Hepatocyte (in vitro differentiated cells): ENCODE data around the gene PAFAH1B1. TPM values are rescaled to one million over a fixed set of nuclear protein-coding genes. Genes with fewer than 3 reads are reported as not detected.

Experiments
- DNase-seq: peaks from one replicate; pipeline ENCODE4 v3.0.0-alpha.2; 2016; ENCODE audit warnings: low spot score
- H2AFZ ChIP-seq: fragments of 200-600 bp; sonication (generic); 2 replicates; pipeline ENCODE4 v1.6.0; 2016; ENCODE audit warnings: antibody characterized with exemption, mild to moderate bottlenecking
- H3K27ac ChIP-seq: fragments of 200-600 bp; sonication (generic); 2 replicates; pipeline ENCODE4 v1.5.1; 2016; ENCODE audit warnings: mild to moderate bottlenecking
- H3K27me3 ChIP-seq: fragments of 200-600 bp; sonication (generic); 2 replicates; pipeline ENCODE4 v1.6.1; 2016
- H3K36me3 ChIP-seq: fragments of 200-600 bp; sonication (generic); replicated peaks from 2 replicates; pipeline ENCODE4 v1.5.1; 2016; ENCODE audit warnings: low read depth; ENCODE audit not compliant: insufficient read depth
- H3K4me1 ChIP-seq: fragments of 200-600 bp; sonication (generic); 2 replicates; pipeline ENCODE4 v1.5.1; 2016; ENCODE audit warnings: mild to moderate bottlenecking, moderate library complexity; ENCODE audit not compliant: insufficient read depth
- H3K4me2 ChIP-seq: fragments of 200-600 bp; sonication (generic); 2 replicates; pipeline ENCODE4 v1.6.0; 2016
- H3K4me3 ChIP-seq: fragments of 200-600 bp; sonication (generic); 2 replicates; pipeline ENCODE4 v1.5.1; 2016; ENCODE audit warnings: mild to moderate bottlenecking
- H3K79me2 ChIP-seq: fragments of 200-600 bp; sonication (generic); 2 replicates; pipeline ENCODE4 v1.6.0; 2017; ENCODE audit warnings: mild to moderate bottlenecking
- H3K9me2 ChIP-seq: fragments of 200-600 bp; sonication (generic); replicated peaks from 2 replicates; pipeline ENCODE4 v1.6.0; 2017; ENCODE audit warnings: mild to moderate bottlenecking; ENCODE audit not compliant: insufficient read depth
- H3K9me3 ChIP-seq: fragments of 200-600 bp; sonication (generic); 2 replicates; pipeline ENCODE4 v1.5.1; 2016; ENCODE audit warnings: low read depth, mild to moderate bottlenecking
- H4K20me1 ChIP-seq: fragments of 200-600 bp; sonication (generic); 2 replicates; pipeline ENCODE4 v1.6.0; 2016; ENCODE audit warnings: mild to moderate bottlenecking; ENCODE audit not compliant: insufficient read depth, poor library complexity, severe bottlenecking
- EZH2 ChIP-seq: fragments of 200-600 bp; sonication (generic); IDR thresholded peaks from 2 replicates; pipeline ENCODE4 v1.6.1; 2016; ENCODE audit warnings: antibody characterized with exemption, mild to moderate bottlenecking, borderline replicate concordance
- EZH2phosphoT487 ChIP-seq: fragments of 200-600 bp; sonication (generic); IDR thresholded peaks from one replicate; pipeline ENCODE4 v1.6.1; 2018; ENCODE audit warnings: antibody characterized with exemption, mild to moderate bottlenecking, low read depth, moderate library complexity; ENCODE audit not compliant: unreplicated experiment, severe bottlenecking
- WGBS: methylation state at CpG from one replicate; pipeline ENCODE4 v1.1.6; 2016; ENCODE audit warnings: low lambda C conversion rate; ENCODE audit errors: missing lambda C conversion rate; 5-methylcytosine and 5-hydroxymethylcytosine counted together
- polyA plus RNA-seq: library from polyadenylated mRNA; unstranded; fragments of >200 nt; fragmentation: Nextera tagmentation; extraction: Ambion mirVana; gene quantifications from 2 replicates; pipeline ENCODE4 v1.2.1, GENCODE V29; 2016
- total RNA-seq: library from RNA; depleted of rRNA; stranded (reverse); fragments of >200 nt; gene quantifications from 2 replicates; pipeline ENCODE4 v1.2.3, GENCODE V29; 2014
- TF ChIP-seq, protein P1 (sequence below): fragments of 200-600 bp; sonication (generic); IDR thresholded peaks from 2 replicates; pipeline ENCODE4 v1.5.1; 2016; ENCODE audit warnings: antibody characterized with exemption, mild to moderate bottlenecking; ENCODE audit not compliant: poor library complexity

The PAFAH1B1 gene
- total and polyA plus RNA-seq, 2 experiments from 2014 or later = 37.5 to 91.8 TPM

DNA sequence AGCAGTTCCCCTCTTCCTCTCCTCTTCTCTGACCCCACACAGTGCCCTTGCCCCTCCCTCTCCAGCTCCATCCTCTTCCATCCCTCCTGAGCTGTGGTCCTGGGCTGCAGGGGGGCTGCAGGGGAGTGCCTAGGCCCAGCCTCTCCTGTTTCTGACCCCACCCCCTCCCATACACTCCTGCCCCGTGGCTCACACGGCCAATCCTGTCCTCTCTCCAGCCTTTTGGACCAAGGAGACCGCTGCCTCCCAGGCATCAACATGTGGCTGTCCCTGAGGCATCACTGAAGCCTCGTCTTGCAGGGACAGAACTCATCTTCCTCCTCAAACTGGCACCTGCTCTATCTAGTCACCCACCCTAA, 111.4 kb downstream of the PAFAH1B1 start:
- no peaks in the 10 kb centered on the region for H3K9me2 ChIP-seq
- H2AFZ ChIP-seq = no peak overlapping the region
- peaks cover 51% of the 10 kb centered on the region for H3K79me2 ChIP-seq
- H3K4me3 ChIP-seq = no peak overlapping the region
- no peaks in the 10 kb centered on the region for H3K36me3 ChIP-seq
- WGBS = 95% methylated on average over 3 of the region's 4 CpGs
- peaks cover 26% of the 10 kb centered on the region for H3K4me1 ChIP-seq
- TF ChIP-seq EZH2phosphoT487 (no peak), EZH2 (no peak)
- TF ChIP-seq, protein P1, sequence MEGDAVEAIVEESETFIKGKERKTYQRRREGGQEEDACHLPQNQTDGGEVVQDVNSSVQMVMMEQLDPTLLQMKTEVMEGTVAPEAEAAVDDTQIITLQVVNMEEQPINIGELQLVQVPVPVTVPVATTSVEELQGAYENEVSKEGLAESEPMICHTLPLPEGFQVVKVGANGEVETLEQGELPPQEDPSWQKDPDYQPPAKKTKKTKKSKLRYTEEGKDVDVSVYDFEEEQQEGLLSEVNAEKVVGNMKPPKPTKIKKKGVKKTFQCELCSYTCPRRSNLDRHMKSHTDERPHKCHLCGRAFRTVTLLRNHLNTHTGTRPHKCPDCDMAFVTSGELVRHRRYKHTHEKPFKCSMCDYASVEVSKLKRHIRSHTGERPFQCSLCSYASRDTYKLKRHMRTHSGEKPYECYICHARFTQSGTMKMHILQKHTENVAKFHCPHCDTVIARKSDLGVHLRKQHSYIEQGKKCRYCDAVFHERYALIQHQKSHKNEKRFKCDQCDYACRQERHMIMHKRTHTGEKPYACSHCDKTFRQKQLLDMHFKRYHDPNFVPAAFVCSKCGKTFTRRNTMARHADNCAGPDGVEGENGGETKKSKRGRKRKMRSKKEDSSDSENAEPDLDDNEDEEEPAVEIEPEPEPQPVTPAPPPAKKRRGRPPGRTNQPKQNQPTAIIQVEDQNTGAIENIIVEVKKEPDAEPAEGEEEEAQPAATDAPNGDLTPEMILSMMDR = no peak
- no peak overlapping the region for H3K4me2 ChIP-seq
- DNase-seq = no peak
- no peak overlapping the region for H3K27ac ChIP-seq
- H3K9me3 ChIP-seq = no peaks in the 10 kb centered on the region
- H4K20me1 ChIP-seq = peaks cover 43% of the 10 kb centered on the region
- no peaks in the 10 kb centered on the region for H3K27me3 ChIP-seq

DNA sequence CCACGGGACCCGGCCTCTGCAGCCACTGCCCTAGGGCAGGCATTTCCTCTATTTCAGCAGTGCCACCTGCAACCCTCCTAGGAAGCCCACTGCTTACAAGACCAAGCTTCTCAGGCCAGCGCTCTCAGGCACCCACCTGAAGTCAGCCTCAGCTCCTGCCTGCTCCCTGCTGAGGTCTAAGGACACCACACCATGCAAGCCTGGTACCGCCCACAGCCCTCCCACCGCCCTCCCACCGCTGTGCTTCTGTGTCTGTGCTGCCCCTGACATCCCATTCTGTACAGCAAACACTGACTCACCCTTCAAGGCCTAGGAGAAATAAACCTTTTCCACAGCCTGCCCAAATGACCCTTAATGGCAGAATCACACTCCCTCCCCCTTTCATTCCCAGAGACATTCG, 111.8 kb downstream of the PAFAH1B1 start:
- TF ChIP-seq EZH2phosphoT487 = no peak
- TF ChIP-seq, protein P1 = no peak
- no peak for TF ChIP-seq EZH2
- Histone ChIP-seq H3K4me2 (no peak overlapping the region), H3K27ac (peak overlapping the region; percentile 40), H4K20me1 (peaks cover 47% of the 10 kb centered on the region), H3K4me1 (peaks cover 30% of the 10 kb centered on the region), H3K9me3 (no peaks in the 10 kb centered on the region), H3K79me2 (peaks cover 55% of the 10 kb centered on the region), H3K9me2 (no peaks in the 10 kb centered on the region), H3K36me3 (no peaks in the 10 kb centered on the region), H3K27me3 (no peaks in the 10 kb centered on the region), H3K4me3 (no peak overlapping the region), H2AFZ (no peak overlapping the region)
- DNase-seq = peak; percentile 72
- 71% methylated on average over 7 of the region's 7 CpGs for WGBS

DNA sequence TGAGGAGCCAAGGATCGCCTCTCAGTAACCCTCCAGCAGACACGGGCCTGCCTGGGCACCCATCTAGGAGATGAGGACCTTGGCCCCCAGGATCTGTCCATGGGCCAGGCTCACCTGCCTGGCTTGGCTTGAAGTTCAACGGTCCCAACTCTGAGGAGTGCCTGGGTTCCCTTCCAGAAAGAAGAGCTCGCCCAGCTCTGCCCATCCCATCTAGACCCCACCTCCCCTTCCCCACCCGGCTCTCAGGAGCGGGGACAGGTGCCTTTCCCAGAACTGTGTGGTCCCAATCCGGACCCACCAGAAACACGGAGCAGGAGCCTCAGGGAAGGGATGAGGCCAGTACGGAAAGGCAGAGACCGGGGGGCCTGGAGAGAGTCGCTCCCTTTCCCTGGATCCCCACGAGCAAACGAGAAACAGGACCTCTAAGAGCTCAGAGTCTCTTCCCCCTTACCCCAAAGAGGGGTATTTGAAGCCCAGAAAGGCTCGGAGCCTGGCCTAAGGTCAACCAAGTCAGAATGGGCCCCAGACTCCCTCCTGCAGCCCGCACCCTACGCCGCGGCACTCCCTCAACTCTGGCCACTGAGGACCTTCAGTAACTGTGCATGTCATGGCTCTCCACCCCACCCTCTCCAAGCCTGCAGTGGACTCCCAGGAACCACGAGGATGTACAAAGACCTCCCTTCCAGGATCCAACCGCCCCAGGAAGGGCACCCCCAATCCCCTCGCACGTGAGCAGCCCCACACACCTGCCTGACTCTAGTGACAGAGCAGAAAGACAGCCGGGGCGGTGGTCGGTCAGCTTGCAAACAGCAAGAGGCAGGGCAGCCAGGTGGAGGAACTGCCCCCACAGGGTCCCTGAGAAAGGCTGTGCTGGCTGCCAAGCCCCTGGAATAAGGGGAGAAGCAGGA, 112.7 kb downstream of the PAFAH1B1 start:
- Histone ChIP-seq H3K9me2 (no peaks in the 10 kb centered on the region), H3K9me3 (no peaks in the 10 kb centered on the region), H3K27me3 (no peaks in the 10 kb centered on the region), H4K20me1 (peaks cover 51% of the 10 kb centered on the region), H2AFZ (no peak overlapping the region), H3K4me2 (no peak overlapping the region), H3K36me3 (no peaks in the 10 kb centered on the region), H3K4me1 (peaks cover 36% of the 10 kb centered on the region), H3K27ac (peak overlapping the region; percentile 40), H3K4me3 (no peak overlapping the region), H3K79me2 (peaks cover 64% of the 10 kb centered on the region)
- no peak for DNase-seq
- TF ChIP-seq EZH2phosphoT487 (no peak), EZH2 (no peak)
- TF ChIP-seq, protein P1 = no peak
- WGBS = 93% methylated on average over 23 of the region's 25 CpGs
